ENCODE data around the gene DNHD1. TPM values are rescaled to one million over a fixed set of nuclear protein-coding genes. Genes with fewer than 3 reads are reported as not detected.

Gene DNHD1
- total and polyA plus RNA-seq, 2 of the 13 experiments (the other 11 are each of a cell fraction or from before 2014, with no cell fraction given): 2.7 to 9.3 TPM

- TF ChIP-seq FUBP1 (CRISPR knock-in tag; IDR thresholded peaks at IDR 0.05; ENCODE audit: borderline replicate concordance) (no peak; the same call in 1 of the 2 replicates), ZNF430 (CRISPR knock-in tag; IDR thresholded peaks at IDR 0.05) (peak; percentile 76), ZFP82 (CRISPR knock-in tag; IDR thresholded peaks at IDR 0.05; ENCODE audit: borderline replicate concordance) (no peak), ZFP62 (CRISPR knock-in tag; IDR thresholded peaks at IDR 0.05) (no peak), ZNF7 (CRISPR knock-in tag; IDR thresholded peaks at IDR 0.05) (peak; percentile 6; the same call in 1 of the 2 replicates), ZNF761 (CRISPR knock-in tag; conservative IDR thresholded peaks at IDR 0.05) (no peak; the same call in 1 of the 2 replicates), ZNF280B (CRISPR knock-in tag; IDR thresholded peaks at IDR 0.05; ENCODE audit: borderline replicate concordance) (no peak; the same call in 1 of the 2 replicates), ZNF501 (CRISPR knock-in tag; IDR thresholded peaks at IDR 0.05) (peak; percentile 86), RBM39 (IDR thresholded peaks at IDR 0.05; ENCODE audit: low read depth, low read length, poor library complexity, severe bottlenecking) (peak; percentile 73), MXI1 (IDR thresholded peaks at IDR 0.05; ENCODE audit: borderline replicate concordance, low read depth, low read length) (peak; percentile 95; the same call in 2 of the 3 replicates), PRDM15 (CRISPR knock-in tag; IDR thresholded peaks at IDR 0.05) (no peak), TOE1 (CRISPR knock-in tag; IDR thresholded peaks at IDR 0.05) (no peak), SNAPC2 (CRISPR knock-in tag; IDR thresholded peaks at IDR 0.05) (peak; percentile 89)
- TF ChIP-seq, protein P1, sequence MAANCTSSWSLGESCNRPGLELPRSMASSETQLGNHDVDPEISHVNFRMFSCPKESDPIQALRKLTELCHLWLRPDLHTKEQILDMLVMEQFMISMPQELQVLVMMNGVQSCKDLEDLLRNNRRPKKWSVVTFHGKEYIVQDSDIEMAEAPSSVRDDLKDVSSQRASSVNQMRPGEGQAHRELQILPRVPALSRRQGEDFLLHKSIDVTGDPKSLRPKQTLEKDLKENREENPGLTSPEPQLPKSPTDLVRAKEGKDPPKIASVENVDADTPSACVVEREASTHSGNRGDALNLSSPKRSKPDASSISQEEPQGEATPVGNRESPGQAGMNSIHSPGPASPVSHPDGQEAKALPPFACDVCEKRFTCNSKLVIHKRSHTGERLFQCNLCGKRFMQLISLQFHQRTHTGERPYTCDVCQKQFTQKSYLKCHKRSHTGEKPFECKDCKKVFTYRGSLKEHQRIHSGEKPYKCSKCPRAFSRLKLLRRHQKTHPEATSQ (CRISPR knock-in tag; IDR thresholded peaks at IDR 0.05; ENCODE audit: borderline replicate concordance): peak; percentile 29; the same call in 1 of the 2 replicates
- TF ChIP-seq, protein P2, sequence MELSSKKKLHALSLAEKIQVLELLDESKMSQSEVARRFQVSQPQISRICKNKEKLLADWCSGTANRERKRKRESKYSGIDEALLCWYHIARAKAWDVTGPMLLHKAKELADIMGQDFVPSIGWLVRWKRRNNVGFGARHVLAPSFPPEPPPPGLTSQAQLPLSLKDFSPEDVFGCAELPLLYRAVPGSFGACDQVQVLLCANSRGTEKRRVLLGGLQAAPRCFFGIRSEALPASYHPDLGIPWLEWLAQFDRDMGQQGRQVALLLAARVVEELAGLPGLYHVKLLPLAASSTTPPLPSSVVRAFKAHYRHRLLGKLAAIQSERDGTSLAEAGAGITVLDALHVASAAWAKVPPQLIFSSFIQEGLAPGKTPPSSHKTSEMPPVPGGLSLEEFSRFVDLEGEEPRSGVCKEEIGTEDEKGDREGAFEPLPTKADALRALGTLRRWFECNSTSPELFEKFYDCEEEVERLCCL (CRISPR knock-in tag; IDR thresholded peaks at IDR 0.05; ENCODE audit: borderline replicate concordance): no peak
- TF ChIP-seq, protein P3, sequence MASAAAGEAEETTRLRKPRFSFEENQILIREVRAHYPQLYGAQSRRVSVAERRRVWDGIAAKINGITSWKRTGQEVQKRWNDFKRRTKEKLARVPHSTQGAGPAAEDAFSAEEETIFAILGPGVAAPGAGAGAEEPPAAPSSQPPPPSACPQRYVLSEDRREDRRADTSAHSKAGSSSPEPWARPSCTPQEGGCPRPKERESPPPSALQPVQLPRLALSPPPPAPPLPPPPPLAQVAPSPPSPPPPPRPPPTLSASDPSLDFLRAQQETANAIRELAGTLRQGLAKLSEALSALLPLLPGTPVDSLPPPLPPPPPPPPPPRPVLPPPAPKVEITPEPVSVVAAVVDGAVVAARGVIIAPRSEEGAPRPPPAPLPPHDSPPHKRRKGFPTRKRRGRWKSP (CRISPR knock-in tag; IDR thresholded peaks at IDR 0.05): peak; percentile 77
These were observed 106.4 kb downstream of the DNHD1 start, which contains the start of the genes ILK and RRP8 (continued) for GRCh38 chr11:6603287-6604080.

Data from HepG2 (cell line).